BJ (cell line): ENCODE data around the gene GPR137C. TPM values are rescaled to one million over a fixed set of nuclear protein-coding genes. Genes with fewer than 3 reads are reported as not detected.

Experiments
- CTCF ChIA-PET: fragments of 350-600 bp; formaldehyde crosslinking; extraction: SDS; loops from one replicate; lab custom pipeline; 2021; ENCODE audit warnings: antibody characterized with exemption, inconsistent platforms; lab: Yijun Ruan, JAX
- POLR2A ChIA-PET: fragments of 300-600 bp; sonication (Branson Sonifier 250); formaldehyde crosslinking; extraction: SDS; loops from one replicate; lab custom pipeline; 2021; ENCODE audit warnings: antibody characterized with exemption; lab: Charles Lee
- DNase-seq: peaks from one replicate; pipeline ENCODE4 v3.0.0-alpha.2; 2011; ENCODE audit warnings: low read depth
- H3K27me3 ChIP-seq: 2 replicates; pipeline ENCODE4 v1.6.0; 2011; ENCODE audit warnings: low read length; ENCODE audit not compliant: control insufficient read depth, insufficient read depth
- H3K36me3 ChIP-seq: 2 replicates; pipeline ENCODE4 v1.5.1; 2011; ENCODE audit warnings: low read length; ENCODE audit not compliant: control insufficient read depth, insufficient read depth
- H3K4me3 ChIP-seq: 2 replicates; pipeline ENCODE4 v1.5.1; 2011; ENCODE audit warnings: low read depth, mild to moderate bottlenecking, control low read depth, low read length
- polyA plus RNA-seq: library from polyadenylated mRNA; depleted of rRNA; stranded (reverse); fragments of >200 nt; gene quantifications from 2 replicates; pipeline ENCODE4 v1.2.3, GENCODE V29; 2011
- TF ChIP-seq, protein P1 (sequence below): IDR thresholded peaks from 2 replicates; pipeline ENCODE4 v1.5.1; 2011; ENCODE audit warnings: low read depth, mild to moderate bottlenecking, control low read depth, inconsistent platforms, low read length, moderate library complexity; ENCODE audit not compliant: insufficient read depth

Gene GPR137C
- polyA plus RNA-seq, 1 experiment = 0.18 TPM

DNA sequence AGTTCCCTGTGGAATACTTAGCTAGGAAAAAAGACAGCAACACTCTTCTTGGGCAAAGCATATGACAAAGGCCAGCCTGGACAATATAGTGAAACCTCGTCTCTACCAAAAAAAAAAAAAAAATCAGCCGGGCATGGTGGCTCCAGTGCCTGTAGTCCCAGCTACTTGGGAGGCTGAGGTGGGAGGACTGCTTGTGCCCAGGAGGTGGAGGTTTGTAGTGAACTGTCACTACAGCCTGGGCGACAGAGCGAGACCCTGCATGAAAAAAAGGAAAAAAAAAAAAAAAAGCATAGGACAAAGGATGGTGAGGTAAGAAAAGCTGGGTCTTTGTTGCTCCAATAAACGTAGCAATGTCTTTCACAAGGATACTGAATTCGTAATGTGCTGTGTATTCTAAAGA, 1.4 kb upstream of the GPR137C start:
- DNase-seq = no peak
- CTCF ChIA-PET = interaction anchor here (0.6 to 2.0 kb wide), 4 partner anchors 8 to 841 kb away, joined by 3 to 6 read pairs (median 4); no protein-coding TSS in a partner anchor
- POLR2A ChIA-PET = no interaction called here
- no peaks in the 10 kb centered on the region for H3K27me3 ChIP-seq
- H3K4me3 ChIP-seq = no peak overlapping the region
- TF ChIP-seq, protein P1, sequence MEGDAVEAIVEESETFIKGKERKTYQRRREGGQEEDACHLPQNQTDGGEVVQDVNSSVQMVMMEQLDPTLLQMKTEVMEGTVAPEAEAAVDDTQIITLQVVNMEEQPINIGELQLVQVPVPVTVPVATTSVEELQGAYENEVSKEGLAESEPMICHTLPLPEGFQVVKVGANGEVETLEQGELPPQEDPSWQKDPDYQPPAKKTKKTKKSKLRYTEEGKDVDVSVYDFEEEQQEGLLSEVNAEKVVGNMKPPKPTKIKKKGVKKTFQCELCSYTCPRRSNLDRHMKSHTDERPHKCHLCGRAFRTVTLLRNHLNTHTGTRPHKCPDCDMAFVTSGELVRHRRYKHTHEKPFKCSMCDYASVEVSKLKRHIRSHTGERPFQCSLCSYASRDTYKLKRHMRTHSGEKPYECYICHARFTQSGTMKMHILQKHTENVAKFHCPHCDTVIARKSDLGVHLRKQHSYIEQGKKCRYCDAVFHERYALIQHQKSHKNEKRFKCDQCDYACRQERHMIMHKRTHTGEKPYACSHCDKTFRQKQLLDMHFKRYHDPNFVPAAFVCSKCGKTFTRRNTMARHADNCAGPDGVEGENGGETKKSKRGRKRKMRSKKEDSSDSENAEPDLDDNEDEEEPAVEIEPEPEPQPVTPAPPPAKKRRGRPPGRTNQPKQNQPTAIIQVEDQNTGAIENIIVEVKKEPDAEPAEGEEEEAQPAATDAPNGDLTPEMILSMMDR = no peak
- H3K36me3 ChIP-seq = no peaks in the 10 kb centered on the region

DNA sequence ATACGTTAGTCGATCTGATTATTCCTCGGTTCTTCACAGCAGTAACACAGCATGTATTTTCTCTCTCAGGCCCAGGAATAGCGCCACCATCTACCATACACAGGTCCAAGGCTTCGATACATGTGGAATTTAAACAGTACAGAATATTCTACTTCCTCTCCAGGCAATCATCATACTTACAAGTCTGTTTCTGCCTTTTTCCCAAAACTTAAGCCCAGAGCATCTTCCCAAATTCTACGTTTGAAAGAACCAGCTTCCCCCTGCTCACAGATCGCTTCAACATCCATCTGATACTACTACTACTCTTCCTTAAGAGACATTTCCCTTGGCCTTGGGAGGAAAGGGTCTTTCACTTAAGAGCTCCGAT, 957 bp upstream of the GPR137C start:
- Histone ChIP-seq H3K4me3 (peak overlapping the region; percentile 79), H3K27me3 (no peaks in the 10 kb centered on the region)
- POLR2A ChIA-PET = no interaction called here

DNA sequence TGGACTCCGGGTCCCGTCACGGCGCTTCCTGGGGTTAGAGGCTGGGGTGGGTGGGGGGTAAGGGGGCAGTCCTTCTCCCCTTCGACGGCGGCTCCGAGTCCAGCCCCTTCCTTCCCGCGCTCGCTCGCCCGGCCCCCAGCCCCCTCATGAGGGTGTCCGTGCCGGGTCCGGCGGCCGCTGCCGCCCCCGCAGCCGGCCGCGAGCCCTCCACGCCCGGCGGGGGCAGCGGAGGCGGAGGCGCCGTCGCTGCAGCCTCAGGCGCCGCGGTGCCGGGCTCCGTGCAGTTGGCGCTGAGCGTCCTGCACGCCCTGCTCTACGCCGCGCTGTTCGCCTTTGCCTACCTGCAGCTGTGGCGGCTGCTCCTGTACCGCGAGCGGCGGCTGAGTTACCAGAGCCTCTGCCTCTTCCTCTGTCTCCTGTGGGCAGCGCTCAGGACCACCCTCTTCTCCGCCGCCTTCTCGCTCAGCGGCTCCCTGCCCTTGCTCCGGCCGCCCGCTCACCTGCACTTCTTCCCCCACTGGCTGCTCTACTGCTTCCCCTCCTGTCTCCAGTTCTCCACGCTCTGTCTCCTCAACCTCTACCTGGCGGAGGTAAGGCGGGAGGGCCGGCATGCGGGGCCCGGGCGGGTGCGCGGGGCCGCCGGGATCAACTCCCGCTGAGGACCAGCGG, 500 bp downstream of the GPR137C start:
- TF ChIP-seq, protein P1 = no peak

More for the DNA sequence above, 957 bp upstream of the GPR137C start:
- no peaks in the 10 kb centered on the region for H3K36me3 ChIP-seq
- TF ChIP-seq, protein P1 = peak; percentile 38
- no peak for DNase-seq
- CTCF ChIA-PET = interaction anchor here (1.1 to 2.0 kb wide), 5 partner anchors 8 to 25 kb away, joined by 3 to 6 read pairs (median 5); no protein-coding TSS in a partner anchor

DNA sequence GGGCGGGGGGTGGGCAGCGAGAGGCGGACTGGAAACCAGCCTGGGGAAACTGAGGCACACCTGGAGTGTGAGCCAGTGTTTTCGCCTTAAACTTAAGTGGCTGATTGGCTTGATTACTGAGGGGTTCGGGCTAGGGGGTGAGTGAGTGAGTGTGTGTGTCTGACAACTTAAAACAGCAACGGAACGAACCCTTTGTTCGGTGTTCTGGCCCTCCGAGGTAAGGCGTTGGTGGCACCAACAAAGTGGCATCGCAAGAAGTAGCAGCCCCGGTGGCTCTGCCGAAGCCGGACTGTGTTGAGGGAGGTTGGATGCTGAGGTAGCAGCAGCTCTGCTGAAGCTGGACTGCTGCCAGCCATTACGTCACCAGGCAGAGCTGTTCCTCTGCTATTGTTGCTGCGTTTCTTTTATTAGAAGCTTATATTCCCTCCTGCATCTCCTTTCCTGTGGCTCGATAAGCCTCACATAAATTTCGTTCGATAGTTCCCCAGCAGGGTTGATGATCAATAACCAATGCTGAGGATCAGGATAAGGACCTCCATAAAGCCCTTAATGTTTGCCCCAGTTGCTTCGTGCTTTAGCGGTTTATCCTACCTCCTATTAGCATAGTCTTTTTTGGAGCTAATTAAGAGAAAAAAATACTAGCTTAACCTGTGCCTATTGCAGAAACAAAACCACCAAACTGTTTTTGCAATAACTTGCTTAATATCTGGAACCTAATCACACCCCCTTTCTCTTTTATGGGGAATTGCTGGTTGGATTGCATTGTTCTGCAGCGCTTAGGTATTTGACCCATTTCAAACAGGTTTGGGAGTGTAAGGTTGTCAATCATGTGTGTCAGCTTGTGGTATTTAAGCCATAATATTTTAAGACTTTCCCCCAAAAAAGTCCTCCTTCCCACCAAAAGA, 1.3 kb downstream of the GPR137C start:
- no peaks in the 10 kb centered on the region for H3K27me3 ChIP-seq
- ChIA-PET POLR2A (no interaction called here), CTCF (no interaction called here)
- H3K4me3 ChIP-seq = peak overlapping the region; percentile 73
- DNase-seq = peak; percentile 31
- no peaks in the 10 kb centered on the region for H3K36me3 ChIP-seq
- TF ChIP-seq, protein P1 = no peak

More for the DNA sequence above, 500 bp downstream of the GPR137C start:
- Histone ChIP-seq H3K36me3 (no peaks in the 10 kb centered on the region), H3K27me3 (no peaks in the 10 kb centered on the region), H3K4me3 (peak overlapping the region; percentile 73)
- no peak for DNase-seq
- ChIA-PET CTCF (interaction anchor here (1.2 to 1.3 kb wide), 2 partner anchors 8 to 12 kb away, joined by 3 to 6 read pairs; no protein-coding TSS in a partner anchor), POLR2A (no interaction called here)

DNA sequence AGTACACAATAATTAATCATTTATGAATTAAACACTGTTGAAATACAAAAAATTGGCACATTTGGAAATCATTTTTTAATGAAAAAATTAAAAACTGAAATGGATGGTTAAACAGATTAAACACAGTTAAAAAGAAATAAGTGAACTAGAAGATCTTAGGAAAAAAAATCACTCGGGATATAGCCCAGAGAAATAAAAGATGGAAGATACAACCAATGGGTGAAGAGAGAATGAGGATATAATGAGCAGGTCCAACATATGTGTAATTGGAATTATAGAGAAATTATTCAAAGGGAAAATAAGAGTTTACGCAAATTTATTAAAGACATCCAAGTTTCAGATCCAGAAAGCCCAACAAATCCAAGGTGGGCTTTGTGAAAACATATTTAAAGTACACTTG, 6.1 kb downstream of the GPR137C start:
- ChIA-PET CTCF (no interaction called here), POLR2A (no interaction called here)
- Histone ChIP-seq H3K27me3 (no peaks in the 10 kb centered on the region), H3K36me3 (no peaks in the 10 kb centered on the region), H3K4me3 (no peak overlapping the region)
- no peak for DNase-seq
- TF ChIP-seq, protein P1 = no peak
